ENCODE data around the gene PRKCH. TPM values are rescaled to one million over a fixed set of nuclear protein-coding genes. Genes with fewer than 3 reads are reported as not detected.

PRKCH gene
- polyA plus RNA-seq, 2 of the 4 experiments (the other 2 are of a cell fraction) = 10.0 to 10.2 TPM

DNA sequence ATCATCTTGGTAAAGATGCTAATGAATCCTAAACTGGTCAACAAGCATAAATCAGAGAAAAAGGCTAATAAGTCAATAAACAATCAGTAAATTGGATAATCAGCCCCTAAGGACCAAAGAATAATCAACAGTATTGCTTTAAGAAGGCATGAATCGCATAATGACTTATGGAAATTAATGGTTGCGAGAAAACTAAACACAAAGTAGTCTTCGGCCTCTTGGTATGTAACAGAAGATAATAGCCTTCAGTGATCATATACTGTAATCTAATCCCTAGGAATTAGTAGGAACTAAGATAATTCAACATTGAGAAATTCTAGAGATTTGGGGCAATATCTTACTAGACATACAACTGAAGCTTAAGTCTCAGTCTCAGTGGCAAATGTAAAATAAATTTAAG is 122.1 kb downstream of the PRKCH start:
- CTCF ChIA-PET = interaction anchor here (1.1 to 1.6 kb wide), 3 partner anchors 19 to 394 kb away, joined by 3 read pairs; no protein-coding TSS in a partner anchor
- 89% methylated on average over 3 of the region's 3 CpGs for WGBS (ENCODE audit: missing lambda C conversion rate)

DNA sequence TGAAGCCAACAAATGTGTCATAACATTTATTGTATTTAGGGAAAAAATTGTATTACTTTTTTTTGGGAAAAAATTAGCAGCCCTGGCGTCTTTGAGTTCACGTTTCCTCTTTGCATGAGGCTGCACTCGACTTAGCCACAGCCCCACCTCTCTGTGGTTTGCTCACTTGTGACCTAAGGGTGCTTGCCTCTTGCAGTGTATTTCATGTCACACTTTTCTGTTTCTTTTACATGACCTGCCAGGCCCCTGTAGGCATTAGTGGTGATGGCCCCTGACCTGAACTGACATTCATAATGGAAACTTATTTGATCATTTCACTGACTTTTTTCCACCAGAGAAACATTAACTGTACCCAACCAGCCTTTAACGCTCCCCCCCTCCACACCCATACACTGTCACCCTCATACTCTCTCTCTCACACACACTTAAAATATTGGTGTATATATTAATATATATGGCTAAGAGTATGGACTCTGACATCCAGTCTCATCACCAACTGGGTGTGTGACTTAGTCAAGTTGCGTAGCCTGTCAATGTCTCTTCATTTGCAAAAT is 122.9 kb downstream of the PRKCH start:
- FAIRE-seq = no peak
- CTCF ChIA-PET = no interaction called here
- H3K4me3 ChIP-seq = no peak overlapping the region
- no peaks in the 10 kb centered on the region for H3K9me3 ChIP-seq
- ATAC-seq = no peak
- 81% methylated on average over 5 of the region's 5 CpGs for WGBS (ENCODE audit: missing lambda C conversion rate)
- H3K4me1 ChIP-seq = peaks cover 11% of the 10 kb centered on the region
- DNase-seq (ENCODE audit: low read depth in 1 of 2, low spot score in 1 of 2) = no peak
- TF ChIP-seq CEBPB (IDR thresholded peaks at IDR 0.05) = no peak
- no peak for TF ChIP-seq HOXB13 (CRISPR knock-in tag; IDR thresholded peaks at IDR 0.05; ENCODE audit: low read depth)
- TF ChIP-seq, protein P1, sequence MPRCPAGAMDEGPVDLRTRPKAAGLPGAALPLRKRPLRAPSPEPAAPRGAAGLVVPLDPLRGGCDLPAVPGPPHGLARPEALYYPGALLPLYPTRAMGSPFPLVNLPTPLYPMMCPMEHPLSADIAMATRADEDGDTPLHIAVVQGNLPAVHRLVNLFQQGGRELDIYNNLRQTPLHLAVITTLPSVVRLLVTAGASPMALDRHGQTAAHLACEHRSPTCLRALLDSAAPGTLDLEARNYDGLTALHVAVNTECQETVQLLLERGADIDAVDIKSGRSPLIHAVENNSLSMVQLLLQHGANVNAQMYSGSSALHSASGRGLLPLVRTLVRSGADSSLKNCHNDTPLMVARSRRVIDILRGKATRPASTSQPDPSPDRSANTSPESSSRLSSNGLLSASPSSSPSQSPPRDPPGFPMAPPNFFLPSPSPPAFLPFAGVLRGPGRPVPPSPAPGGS (IDR thresholded peaks at IDR 0.05) = no peak
- no peak for TF ChIP-seq HOXA7 (CRISPR knock-in tag; IDR thresholded peaks at IDR 0.05)
- no peak overlapping the region for H3K4me2 ChIP-seq
- POLR2A ChIA-PET = no interaction called here
- no peak overlapping the region for H3K27ac ChIP-seq

More for the DNA sequence above, 122.1 kb downstream of the PRKCH start:
- ATAC-seq (no peak), FAIRE-seq (peak; percentile 76), DNase-seq (ENCODE audit: low read depth in 1 of 2, low spot score in 1 of 2) (no peak)
- Histone ChIP-seq H3K4me2 (no peak overlapping the region), H3K27ac (no peak overlapping the region), H3K9me3 (no peaks in the 10 kb centered on the region), H3K4me3 (no peak overlapping the region), H3K4me1 (peaks cover 18% of the 10 kb centered on the region)
- TF ChIP-seq TP53 (CRISPR knock-in tag; IDR thresholded peaks at IDR 0.05) = no peak
- POLR2A ChIA-PET = no interaction called here

DNA sequence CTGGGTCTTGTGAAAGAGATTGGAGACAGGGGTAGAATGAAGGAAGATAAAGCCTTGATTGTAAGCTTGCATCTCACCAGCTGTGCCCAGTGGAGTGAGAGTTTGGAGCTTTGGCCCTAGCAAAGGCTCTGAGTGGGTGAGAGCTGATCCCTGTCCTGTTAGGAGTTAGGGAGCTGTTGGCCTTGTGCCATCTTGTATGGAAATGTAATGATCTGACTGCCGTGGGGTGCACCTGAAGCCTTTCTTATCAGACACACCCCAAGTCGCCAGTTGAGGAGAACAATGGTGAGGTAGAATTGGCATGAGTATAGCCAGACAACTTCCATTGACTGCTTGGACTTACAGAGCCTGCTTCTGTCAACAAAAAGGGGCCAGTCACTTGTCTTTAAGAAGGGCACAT is 130.1 kb downstream of the PRKCH start:
- Histone ChIP-seq H3K9me3 (no peaks in the 10 kb centered on the region), H3K27ac (no peak overlapping the region), H3K4me1 (no peaks in the 10 kb centered on the region), H3K4me2 (no peak overlapping the region), H3K4me3 (no peak overlapping the region)
- ATAC-seq = no peak
- TF ChIP-seq, protein P2, sequence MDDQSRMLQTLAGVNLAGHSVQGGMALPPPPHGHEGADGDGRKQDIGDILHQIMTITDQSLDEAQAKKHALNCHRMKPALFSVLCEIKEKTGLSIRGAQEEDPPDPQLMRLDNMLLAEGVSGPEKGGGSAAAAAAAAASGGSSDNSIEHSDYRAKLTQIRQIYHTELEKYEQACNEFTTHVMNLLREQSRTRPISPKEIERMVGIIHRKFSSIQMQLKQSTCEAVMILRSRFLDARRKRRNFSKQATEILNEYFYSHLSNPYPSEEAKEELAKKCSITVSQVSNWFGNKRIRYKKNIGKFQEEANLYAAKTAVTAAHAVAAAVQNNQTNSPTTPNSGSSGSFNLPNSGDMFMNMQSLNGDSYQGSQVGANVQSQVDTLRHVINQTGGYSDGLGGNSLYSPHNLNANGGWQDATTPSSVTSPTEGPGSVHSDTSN (IDR thresholded peaks at IDR 0.05) = no peak
- no peak for TF ChIP-seq RAD21 (conservative IDR thresholded peaks at IDR 0.05 in 1 of 2, IDR thresholded peaks at IDR 0.05 in 1 of 2)
- TF ChIP-seq GATA3 (IDR thresholded peaks at IDR 0.05; ENCODE audit: borderline replicate concordance) = no peak
- TF ChIP-seq, protein P3, sequence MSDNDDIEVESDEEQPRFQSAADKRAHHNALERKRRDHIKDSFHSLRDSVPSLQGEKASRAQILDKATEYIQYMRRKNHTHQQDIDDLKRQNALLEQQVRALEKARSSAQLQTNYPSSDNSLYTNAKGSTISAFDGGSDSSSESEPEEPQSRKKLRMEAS (IDR thresholded peaks at IDR 0.05) = no peak
- 32% methylated on average over 2 of the region's 2 CpGs for WGBS (ENCODE audit: missing lambda C conversion rate)
- no peak for DNase-seq (ENCODE audit: low read depth in 1 of 2, low spot score in 1 of 2)
- no peak for FAIRE-seq
- POLR2A ChIA-PET = no interaction called here
- CTCF ChIA-PET = interaction anchor here (0.7 to 3.4 kb wide), 5 partner anchors 9 to 386 kb away, joined by 3 to 31 read pairs (median 4); no protein-coding TSS in a partner anchor

DNA sequence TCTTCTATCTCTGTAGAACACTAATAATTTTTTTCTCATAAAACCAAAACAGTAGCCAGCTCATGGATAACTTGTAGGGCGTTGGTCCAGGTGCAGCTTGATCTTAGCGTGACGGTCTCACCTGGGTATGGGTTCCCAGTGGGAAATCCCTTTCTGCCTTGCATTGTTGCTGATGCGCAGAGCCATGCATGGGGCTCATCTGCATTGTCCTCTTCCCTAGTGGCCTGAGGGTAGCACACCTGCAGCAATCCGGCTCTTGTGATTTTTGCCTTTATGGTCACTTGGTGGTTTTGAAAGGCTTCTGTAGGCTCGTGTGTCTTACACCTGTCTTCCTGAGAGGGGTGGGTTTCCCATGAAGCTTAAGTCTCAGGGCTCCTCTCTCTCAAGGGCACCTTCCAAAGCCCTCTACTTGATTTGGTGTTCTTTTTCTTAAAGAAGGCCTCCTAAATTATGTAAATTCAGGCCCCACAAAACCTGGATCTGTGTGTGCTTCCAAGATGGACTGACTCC is 130.6 kb downstream of the PRKCH start:
- POLR2A ChIA-PET = no interaction called here
- Histone ChIP-seq H3K4me2 (no peak overlapping the region), H3K27ac (no peak overlapping the region), H3K4me1 (no peaks in the 10 kb centered on the region), H3K9me3 (no peaks in the 10 kb centered on the region), H3K4me3 (no peak overlapping the region)
- WGBS (ENCODE audit: missing lambda C conversion rate) = 79% methylated on average over 6 of the region's 6 CpGs
- ATAC-seq = no peak
- CTCF ChIA-PET = interaction anchor here (0.7 to 3.4 kb wide), 5 partner anchors 9 to 385 kb away, joined by 3 to 31 read pairs (median 4); no protein-coding TSS in a partner anchor
- no peak for DNase-seq (ENCODE audit: low read depth in 1 of 2, low spot score in 1 of 2)
- FAIRE-seq = no peak
- TF ChIP-seq GATA3 (IDR thresholded peaks at IDR 0.05; ENCODE audit: borderline replicate concordance) = no peak
- TF ChIP-seq, protein P4, sequence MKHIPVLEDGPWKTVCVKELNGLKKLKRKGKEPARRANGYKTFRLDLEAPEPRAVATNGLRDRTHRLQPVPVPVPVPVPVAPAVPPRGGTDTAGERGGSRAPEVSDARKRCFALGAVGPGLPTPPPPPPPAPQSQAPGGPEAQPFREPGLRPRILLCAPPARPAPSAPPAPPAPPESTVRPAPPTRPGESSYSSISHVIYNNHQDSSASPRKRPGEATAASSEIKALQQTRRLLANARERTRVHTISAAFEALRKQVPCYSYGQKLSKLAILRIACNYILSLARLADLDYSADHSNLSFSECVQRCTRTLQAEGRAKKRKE (CRISPR knock-in tag; IDR thresholded peaks at IDR 0.05; ENCODE audit: low read depth) = no peak
- TF ChIP-seq TFCP2L1 (CRISPR knock-in tag; IDR thresholded peaks at IDR 0.05) = no peak
- TF ChIP-seq NPAS2 (CRISPR knock-in tag; IDR thresholded peaks at IDR 0.05; ENCODE audit: borderline replicate concordance) = no peak
- TF ChIP-seq HEYL (CRISPR knock-in tag; IDR thresholded peaks at IDR 0.05) = no peak
- TF ChIP-seq RFX5 (IDR thresholded peaks at IDR 0.05) = no peak
- TF ChIP-seq MYC (IDR thresholded peaks at IDR 0.05; ENCODE audit: borderline replicate concordance, low read length) = no peak
- TF ChIP-seq, protein P1 (IDR thresholded peaks at IDR 0.05) = no peak
- no peak for TF ChIP-seq NR3C1 (IDR thresholded peaks at IDR 0.05)
- TF ChIP-seq BHLHE40 (IDR thresholded peaks at IDR 0.05; ENCODE audit: low read depth, low read length) = no peak
- TF ChIP-seq SREBF2 (IDR thresholded peaks at IDR 0.05) = no peak
- TF ChIP-seq, protein P5, sequence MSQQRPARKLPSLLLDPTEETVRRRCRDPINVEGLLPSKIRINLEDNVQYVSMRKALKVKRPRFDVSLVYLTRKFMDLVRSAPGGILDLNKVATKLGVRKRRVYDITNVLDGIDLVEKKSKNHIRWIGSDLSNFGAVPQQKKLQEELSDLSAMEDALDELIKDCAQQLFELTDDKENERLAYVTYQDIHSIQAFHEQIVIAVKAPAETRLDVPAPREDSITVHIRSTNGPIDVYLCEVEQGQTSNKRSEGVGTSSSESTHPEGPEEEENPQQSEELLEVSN (IDR thresholded peaks at IDR 0.05; ENCODE audit: borderline replicate concordance, low read depth) = no peak
- TF ChIP-seq RARB (CRISPR knock-in tag; IDR thresholded peaks at IDR 0.05) = no peak
- TF ChIP-seq POLR2AphosphoS2 (conservative IDR thresholded peaks at IDR 0.05; ENCODE audit: low read length) = no peak
- no peak for TF ChIP-seq MAFK (IDR thresholded peaks at IDR 0.05; ENCODE audit: partially characterized antibody)
- no peak for TF ChIP-seq RCOR1 (IDR thresholded peaks at IDR 0.05; ENCODE audit: low read depth, low read length)

Data from A549 (cell line).